Measurements from ENCODE around the gene DOCK9.
A peak's percentile ranks its signal among the peaks of the same experiment; 100 is the strongest.
"Not testable (repeated sequence)": the region's sequence is repeated elsewhere in the genome, so short reads cannot be mapped to it uniquely, and the experiment has no call there.

The DOCK9 gene

GRCh38 chr13:98755729-98756128 lies 222.1 kb downstream of the DOCK9 start:
- no peak overlapping the region for H3K4me3 ChIP-seq (ENCODE audit: low read depth, low read length)
- DNase-seq (ENCODE audit: low read depth): no peak
- in situ Hi-C loops (cut with HindIII; ENCODE audit: low sequenced_read_pairs): no loop called here
- TF ChIP-seq CTCF (IDR thresholded peaks at IDR 0.05; ENCODE audit: low read depth, low read length, missing control alignments): no peak

- TF ChIP-seq CTCF (IDR thresholded peaks at IDR 0.05; ENCODE audit: low read depth, low read length, missing control alignments): no peak
- in situ Hi-C loops (cut with HindIII; ENCODE audit: low sequenced_read_pairs): no loop called here
- no peak overlapping the region for H3K4me3 ChIP-seq (ENCODE audit: low read depth, low read length)
- no peak for DNase-seq (ENCODE audit: low read depth)
Measured at GRCh38 chr13:98755116-98755515, 222.7 kb downstream of the DOCK9 start.

- in situ Hi-C loops (cut with HindIII; ENCODE audit: low sequenced_read_pairs); DNase-seq (ENCODE audit: low read depth); H3K4me3 ChIP-seq (ENCODE audit: low read depth, low read length): not testable (repeated sequence)
Measured at GRCh38 chr13:98754468-98754867, 223.4 kb downstream of the DOCK9 start.

GRCh38 chr13:98752467-98753290 lies 225.2 kb downstream of the DOCK9 start, which contains the start of gene SLC15A1:
TSS of gene SLC15A1 (minus strand) at chr13:98752672. CDS start at chr13:98752598, 74 bp downstream.
- no peak for DNase-seq (ENCODE audit: low read depth)
- H3K4me3 ChIP-seq (ENCODE audit: low read depth, low read length): peak within 1 kb of the TSS; percentile 29
- in situ Hi-C loops (cut with HindIII; ENCODE audit: low sequenced_read_pairs): no loop called here
- no peak for TF ChIP-seq CTCF (IDR thresholded peaks at IDR 0.05; ENCODE audit: low read depth, low read length, missing control alignments)

- in situ Hi-C loops (cut with HindIII; ENCODE audit: low sequenced_read_pairs): no loop called here
- H3K4me3 ChIP-seq (ENCODE audit: low read depth, low read length): peak overlapping the region; percentile 29
- no peak for DNase-seq (ENCODE audit: low read depth)
- TF ChIP-seq CTCF (IDR thresholded peaks at IDR 0.05; ENCODE audit: low read depth, low read length, missing control alignments): no peak
Measured at GRCh38 chr13:98751861-98752466, 225.9 kb downstream of the DOCK9 start.

- in situ Hi-C loops (cut with HindIII; ENCODE audit: low sequenced_read_pairs): no loop called here
- no peak for TF ChIP-seq CTCF (IDR thresholded peaks at IDR 0.05; ENCODE audit: low read depth, low read length, missing control alignments)
- no peak for DNase-seq (ENCODE audit: low read depth)
- peak overlapping the region; percentile 29 for H3K4me3 ChIP-seq (ENCODE audit: low read depth, low read length)
Measured at GRCh38 chr13:98751367-98751782, 226.5 kb downstream of the DOCK9 start.

- peak; percentile 80 for DNase-seq (ENCODE audit: low read depth)
- TF ChIP-seq CTCF (IDR thresholded peaks at IDR 0.05; ENCODE audit: low read depth, low read length, missing control alignments): no peak
- in situ Hi-C loops (cut with HindIII; ENCODE audit: low sequenced_read_pairs): no loop called here
- H3K4me3 ChIP-seq (ENCODE audit: low read depth, low read length): no peak overlapping the region
Measured at GRCh38 chr13:98749501-98749900, 228.4 kb downstream of the DOCK9 start.

Measured in astrocyte of the cerebellum (primary cell).